CD14-positive monocyte (primary cell): Measurements from ENCODE around the gene RABL3. TPM values are rescaled to one million over a fixed set of nuclear protein-coding genes. Genes with fewer than 3 reads are reported as not detected.
"Not testable (repeated sequence)": the region's sequence is repeated elsewhere in the genome, so short reads cannot be mapped to it uniquely, and the experiment has no call there.

Source experiments
- DNase-seq, 3 donors: peaks; one replicate each; pipeline ENCODE4 v3.0.0-alpha.2; 2011 to 2022
- H2AFZ ChIP-seq: 2 replicates; pipeline ENCODE4 v1.6.0; 2012; ENCODE audit warnings: mild to moderate bottlenecking, low read depth, low read length, inconsistent platforms; ENCODE audit not compliant: insufficient read depth, poor library complexity, severe bottlenecking
- H3K27ac ChIP-seq, 2 donors: 1 replicate in 1 of 2; 2 replicates in 1 of 2; pipeline ENCODE4 v1.5.1; 2012 to 2013; ENCODE audit warnings: low read length in 2 of 2, control low read depth in 1 of 2, inconsistent platforms in 1 of 2, low read depth in 1 of 2, mild to moderate bottlenecking in 1 of 2
- H3K27me3 ChIP-seq, 2 donors: one replicate each; pipeline versions ENCODE4 v1.6.0 to v1.6.1; 2011 to 2013; ENCODE audit warnings: low read length in 2 of 2; ENCODE audit not compliant: control insufficient read depth in 2 of 2, insufficient read depth in 2 of 2
- H3K36me3 ChIP-seq, 2 donors: replicated peaks in 1 of 2; 1 replicate in 1 of 2; 2 replicates in 1 of 2; pipeline versions ENCODE4 v1.5.1 to v1.6.1; 2012 to 2013; ENCODE audit warnings: low read length in 2 of 2, control low read depth in 1 of 2, inconsistent platforms in 1 of 2, mild to moderate bottlenecking in 1 of 2; ENCODE audit not compliant: insufficient read depth in 2 of 2, control insufficient read depth in 1 of 2
- H3K4me1 ChIP-seq, 2 donors: 1 replicate in 1 of 2; 2 replicates in 1 of 2; pipeline versions ENCODE4 v1.5.1 to v1.6.1; 2012 to 2013; ENCODE audit warnings: low read length in 2 of 2, control low read depth in 1 of 2, inconsistent platforms in 1 of 2, mild to moderate bottlenecking in 1 of 2, moderate library complexity in 1 of 2; ENCODE audit not compliant: insufficient read depth in 2 of 2, control insufficient read depth in 1 of 2
- H3K4me2 ChIP-seq: replicated peaks from 2 replicates; pipeline ENCODE3; 2012; ENCODE audit warnings: low read length, moderate library complexity, mild to moderate bottlenecking; ENCODE audit not compliant: poor library complexity, severe bottlenecking; ENCODE audit errors: extremely low read depth
- H3K4me3 ChIP-seq, 3 experiments: fragments of 200-600 bp in 1 of 3; sonication (generic) in 1 of 3; replicated peaks in 1 of 3; 1 replicate in 2 of 3; 2 replicates in 1 of 3; pipeline ENCODE4 v1.5.1; 2011 to 2013; ENCODE audit warnings: low read length in 3 of 3, mild to moderate bottlenecking in 3 of 3, control low read depth in 2 of 3, low read depth in 2 of 3, inconsistent platforms in 1 of 3, moderate library complexity in 1 of 3
- H3K79me2 ChIP-seq: 2 replicates; pipeline ENCODE4 v1.6.0; 2012; ENCODE audit warnings: mild to moderate bottlenecking, control low read depth, inconsistent platforms, low read length, moderate library complexity; ENCODE audit not compliant: insufficient read depth
- H3K9ac ChIP-seq: 2 replicates; pipeline ENCODE4 v1.6.0; 2017; ENCODE audit warnings: low read length, mild to moderate bottlenecking; ENCODE audit not compliant: insufficient read depth, poor library complexity, severe bottlenecking
- H3K9me3 ChIP-seq, 2 donors: replicated peaks in 1 of 2; 1 replicate in 1 of 2; 2 replicates in 1 of 2; pipeline versions ENCODE4 v1.5.1 to v1.6.1; 2012 to 2013; ENCODE audit warnings: low read length in 2 of 2, control low read depth in 1 of 2; ENCODE audit not compliant: control insufficient read depth in 1 of 2, insufficient read depth in 1 of 2
- H4K20me1 ChIP-seq: 2 replicates; pipeline ENCODE4 v1.6.0; 2012; ENCODE audit warnings: mild to moderate bottlenecking, low read length, control low read depth, moderate library complexity; ENCODE audit not compliant: insufficient read depth
- H3K27ac Mint-ChIP-seq, 7 donors: one replicate each; pipeline ENCODE4 v1.8.0; 2020; ENCODE audit warnings: mild to moderate bottlenecking in 7 of 7, mixed read lengths in 7 of 7, moderate library complexity in 6 of 7, inconsistent platforms in 2 of 7
- H3K27me3 Mint-ChIP-seq, 3 donors: one replicate each; pipeline ENCODE4 v1.8.0; 2021 to 2022; ENCODE audit warnings: low read depth in 3 of 3, mild to moderate bottlenecking in 3 of 3, mixed read lengths in 3 of 3, moderate library complexity in 3 of 3, inconsistent platforms in 1 of 3
- H3K36me3 Mint-ChIP-seq, 2 donors: one replicate each; pipeline ENCODE4 v1.8.0; 2020; ENCODE audit warnings: mixed read lengths in 2 of 2, inconsistent platforms in 1 of 2, mild to moderate bottlenecking in 1 of 2
- H3K4me1 Mint-ChIP-seq: one replicate; pipeline ENCODE4 v1.8.0; 2020; ENCODE audit warnings: mild to moderate bottlenecking, mixed read lengths
- H3K4me3 Mint-ChIP-seq, 2 donors: one replicate each; pipeline ENCODE4 v1.8.0; 2020; ENCODE audit warnings: mild to moderate bottlenecking in 2 of 2, mixed read lengths in 2 of 2, moderate library complexity in 1 of 2
- H3K9me3 Mint-ChIP-seq, 7 donors: one replicate each; pipeline ENCODE4 v1.8.0; 2020 to 2022; ENCODE audit warnings: mixed read lengths in 7 of 7, mild to moderate bottlenecking in 6 of 7, moderate library complexity in 6 of 7, inconsistent platforms in 2 of 7
- WGBS: methylation state at CpG from one replicate; pipeline ENCODE4 v1.1.5; 2013; ENCODE audit warnings: missing lambda C conversion rate; ENCODE audit not compliant: insufficient coverage; 5-methylcytosine and 5-hydroxymethylcytosine counted together
- intact Hi-C, 2 donors: fragments of 100-400 bp; cut with micrococcal nuclease; formaldehyde crosslinking; loops; one replicate each; pipeline versions ENCODE4 v1.15.0 to v1.15.1; 2023
- polyA plus RNA-seq, 3 donors: library from polyadenylated mRNA; depleted of rRNA in 1 of 3; unstranded in 2 of 3; stranded (reverse) in 1 of 3; fragments of 300-500 nt in 2 of 3; fragments of >200 nt in 1 of 3; fragmentation: Illumina TruSeq in 2 of 3; gene quantifications; 1 replicate in 2 of 3; 2 replicates in 1 of 3; pipeline ENCODE4 v1.2.3, GENCODE V29; 2012 to 2021
- TF ChIP-seq, protein P1 (sequence below): fragments of 200-600 bp; IDR thresholded peaks from one replicate; pipeline ENCODE4 v1.8.0; 2022; ENCODE audit warnings: antibody characterized with exemption, mild to moderate bottlenecking

The RABL3 gene
- polyA plus RNA-seq, 3 donors, result 2.0 to 14.9 (median 11.5) TPM

DNA sequence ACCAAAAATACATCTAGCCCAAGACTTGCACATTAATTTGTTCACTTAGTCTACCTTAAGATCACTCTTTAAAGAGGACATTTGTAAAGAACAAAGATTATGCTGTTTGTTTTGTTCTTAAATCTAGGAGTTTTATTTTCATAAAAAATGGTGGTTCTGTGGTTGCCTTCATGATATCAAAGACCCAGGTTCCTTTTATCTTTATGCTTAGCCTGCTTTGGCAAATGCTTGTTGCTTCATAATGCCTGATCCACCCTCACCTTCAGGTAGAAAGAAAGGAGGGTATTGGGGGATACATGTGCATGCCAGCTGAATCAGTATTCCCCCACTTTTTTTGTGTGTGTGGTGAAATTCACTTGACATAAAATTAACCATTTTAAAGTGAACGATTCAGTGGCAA lies 48.7 kb upstream of the RABL3 start:
- DNase-seq, result no peak
- Histone ChIP-seq H3K36me3 (no peaks in the 10 kb centered on the region), H3K9ac (no peak overlapping the region), H3K4me3 (no peak overlapping the region), H2AFZ (no peak overlapping the region), H3K79me2 (no peaks in the 10 kb centered on the region), H4K20me1 (no peaks in the 10 kb centered on the region), H3K27ac (no peak overlapping the region), H3K9me3 (no peaks in the 10 kb centered on the region), H3K4me2 (no peak overlapping the region), H3K4me1 (no peaks in the 10 kb centered on the region), H3K27me3 (no peaks in the 10 kb centered on the region)
- no peaks in the 10 kb centered on the region for H3K4me1 Mint-ChIP-seq
- TF ChIP-seq, protein P1, sequence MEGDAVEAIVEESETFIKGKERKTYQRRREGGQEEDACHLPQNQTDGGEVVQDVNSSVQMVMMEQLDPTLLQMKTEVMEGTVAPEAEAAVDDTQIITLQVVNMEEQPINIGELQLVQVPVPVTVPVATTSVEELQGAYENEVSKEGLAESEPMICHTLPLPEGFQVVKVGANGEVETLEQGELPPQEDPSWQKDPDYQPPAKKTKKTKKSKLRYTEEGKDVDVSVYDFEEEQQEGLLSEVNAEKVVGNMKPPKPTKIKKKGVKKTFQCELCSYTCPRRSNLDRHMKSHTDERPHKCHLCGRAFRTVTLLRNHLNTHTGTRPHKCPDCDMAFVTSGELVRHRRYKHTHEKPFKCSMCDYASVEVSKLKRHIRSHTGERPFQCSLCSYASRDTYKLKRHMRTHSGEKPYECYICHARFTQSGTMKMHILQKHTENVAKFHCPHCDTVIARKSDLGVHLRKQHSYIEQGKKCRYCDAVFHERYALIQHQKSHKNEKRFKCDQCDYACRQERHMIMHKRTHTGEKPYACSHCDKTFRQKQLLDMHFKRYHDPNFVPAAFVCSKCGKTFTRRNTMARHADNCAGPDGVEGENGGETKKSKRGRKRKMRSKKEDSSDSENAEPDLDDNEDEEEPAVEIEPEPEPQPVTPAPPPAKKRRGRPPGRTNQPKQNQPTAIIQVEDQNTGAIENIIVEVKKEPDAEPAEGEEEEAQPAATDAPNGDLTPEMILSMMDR, result no peak
- H3K9me3 Mint-ChIP-seq, result no peaks in the 10 kb centered on the region
- H3K4me3 Mint-ChIP-seq, result no peak overlapping the region
- WGBS, result no CpG with 5 or more reads among the region's 1 CpG
- H3K36me3 Mint-ChIP-seq, result no peaks in the 10 kb centered on the region
- H3K27me3 Mint-ChIP-seq, result no peaks in the 10 kb centered on the region
- intact Hi-C loops, result loop anchor here in 1 of 2 donors (10.0 kb wide), 1 partner anchor 546 kb away; no protein-coding TSS in a partner anchor
- no peak overlapping the region for H3K27ac Mint-ChIP-seq

DNA sequence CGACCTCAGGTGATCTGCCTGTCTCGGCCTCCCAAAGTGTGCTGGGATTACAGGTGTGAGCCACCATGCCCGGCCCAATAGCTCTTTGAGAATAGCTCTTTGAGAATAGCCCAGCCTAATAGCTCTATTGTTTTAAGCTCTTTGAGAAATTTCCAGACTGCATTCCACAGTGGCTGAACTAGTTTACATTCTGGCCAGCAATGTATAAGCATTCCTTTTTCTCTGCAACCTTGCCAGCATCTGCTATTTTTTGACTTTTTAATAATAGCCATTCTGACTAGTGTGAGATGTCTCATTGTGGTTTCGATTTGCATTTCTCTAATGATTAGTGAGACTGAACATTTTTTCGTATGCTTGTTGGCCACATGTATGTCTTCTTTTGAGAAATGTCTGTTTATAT lies 43.5 kb upstream of the RABL3 start:
- H3K4me3 ChIP-seq, H3K79me2 ChIP-seq, H3K9me3 ChIP-seq, H3K9me3 Mint-ChIP-seq, H3K4me1 Mint-ChIP-seq, H2AFZ ChIP-seq, H3K27ac ChIP-seq, H3K4me2 ChIP-seq, H3K27ac Mint-ChIP-seq, DNase-seq, intact Hi-C loops, H3K4me3 Mint-ChIP-seq, H3K27me3 Mint-ChIP-seq, H3K9ac ChIP-seq, H3K4me1 ChIP-seq, H4K20me1 ChIP-seq, H3K27me3 ChIP-seq: not testable (repeated sequence)
- peaks cover 15 to 28% of the 10 kb centered on the region in 2 donors for H3K36me3 Mint-ChIP-seq
- H3K36me3 ChIP-seq, result peaks cover 13 to 22% of the 10 kb centered on the region in 2 donors
- WGBS, result 94% methylated on average over 3 of the region's 5 CpGs
